Smooth muscle cell (in vitro differentiated cells): ENCODE results near the gene FREM1. TPM values are rescaled to one million over a fixed set of nuclear protein-coding genes. Genes with fewer than 3 reads are reported as not detected.

Source experiments
- DNase-seq: peaks from one replicate; lab custom pipeline; 2025; ENCODE audit not compliant: unreplicated experiment; lab: John Stamatoyannopoulos, UW
- H2AFZ ChIP-seq: fragments of 200-600 bp; sonication (generic); 2 replicates; pipeline ENCODE4 v1.6.0; 2016; ENCODE audit warnings: antibody characterized with exemption, low read depth, mild to moderate bottlenecking
- H3F3A ChIP-seq: fragments of 200-600 bp; sonication (generic); 2 replicates; pipeline ENCODE4 v1.6.0; 2017; ENCODE audit warnings: antibody characterized with exemption, low read depth
- H3K27ac ChIP-seq: fragments of 200-600 bp; sonication (generic); 2 replicates; pipeline ENCODE4 v1.5.1; 2016; ENCODE audit warnings: low read depth, mild to moderate bottlenecking
- H3K27me3 ChIP-seq: fragments of 200-600 bp; sonication (generic); 2 replicates; pipeline ENCODE4 v1.6.1; 2016; ENCODE audit warnings: low read depth, mild to moderate bottlenecking
- H3K36me3 ChIP-seq: fragments of 200-600 bp; sonication (generic); 2 replicates; pipeline ENCODE4 v1.5.1; 2016; ENCODE audit warnings: low read depth
- H3K4me1 ChIP-seq: fragments of 200-600 bp; sonication (generic); 2 replicates; pipeline ENCODE4 v1.5.1; 2016; ENCODE audit warnings: low read depth
- H3K4me2 ChIP-seq: fragments of 200-600 bp; sonication (generic); 2 replicates; pipeline ENCODE4 v1.6.0; 2016; ENCODE audit warnings: mild to moderate bottlenecking
- H3K4me3 ChIP-seq: fragments of 200-600 bp; sonication (generic); 2 replicates; pipeline ENCODE4 v1.5.1; 2016; ENCODE audit warnings: mild to moderate bottlenecking
- H3K79me2 ChIP-seq: fragments of 200-600 bp; sonication (generic); 2 replicates; pipeline ENCODE4 v1.6.0; 2016; ENCODE audit warnings: low read depth, mild to moderate bottlenecking
- H3K9ac ChIP-seq: fragments of 200-600 bp; sonication (generic); 2 replicates; pipeline ENCODE4 v1.6.0; 2016; ENCODE audit warnings: low read depth
- H3K9me3 ChIP-seq: fragments of 200-600 bp; sonication (generic); replicated peaks from 2 replicates; pipeline ENCODE4 v1.5.1; 2016; ENCODE audit warnings: low read depth
- H4K20me1 ChIP-seq: fragments of 200-600 bp; sonication (generic); 2 replicates; pipeline ENCODE4 v1.6.0; 2016; ENCODE audit warnings: low read depth
- WGBS: methylation state at CpG from one replicate; pipeline ENCODE4 v1.1.7; 2016; ENCODE audit warnings: low lambda C conversion rate; 5-methylcytosine and 5-hydroxymethylcytosine counted together
- polyA plus RNA-seq: library from polyadenylated mRNA; unstranded; fragments of >200 nt; fragmentation: Nextera tagmentation; extraction: Ambion mirVana; gene quantifications from 2 replicates; pipeline ENCODE4 v1.2.1, GENCODE V29; 2016
- total RNA-seq: library from RNA; depleted of rRNA; stranded (reverse); fragments of >200 nt; gene quantifications from 2 replicates; pipeline ENCODE4 v1.2.3, GENCODE V29; 2014
- TF ChIP-seq, protein P1 (sequence below): fragments of 200-600 bp; sonication (generic); IDR thresholded peaks from 2 replicates; pipeline ENCODE4 v1.5.1; 2017; ENCODE audit warnings: borderline replicate concordance, mild to moderate bottlenecking, antibody characterized with exemption; ENCODE audit not compliant: insufficient read depth, poor library complexity, severe bottlenecking

FREM1 gene
- total and polyA plus RNA-seq, 2 experiments from 2014 or later: 18.0 TPM

- H3K79me2 ChIP-seq: no peaks in the 10 kb centered on the region
Measured at GRCh38 chr9:14843163-14843562, 67.1 kb downstream of the FREM1 start.

GRCh38 chr9:14842269-14842668 is 68.0 kb downstream of the FREM1 start:
- Histone ChIP-seq H3K9ac (no peak overlapping the region), H3K4me1 (no peaks in the 10 kb centered on the region), H3K27ac (no peak overlapping the region), H3K36me3 (no peaks in the 10 kb centered on the region), H3K4me3 (no peak overlapping the region), H3K4me2 (no peak overlapping the region), H3K27me3 (no peaks in the 10 kb centered on the region), H3K79me2 (no peaks in the 10 kb centered on the region), H3K9me3 (no peaks in the 10 kb centered on the region), H3F3A (no peaks in the 10 kb centered on the region), H4K20me1 (no peaks in the 10 kb centered on the region), H2AFZ (no peak overlapping the region)
- no peak for DNase-seq
- WGBS: 99% methylated on average over 10 of the region's 10 CpGs
- TF ChIP-seq, protein P1, sequence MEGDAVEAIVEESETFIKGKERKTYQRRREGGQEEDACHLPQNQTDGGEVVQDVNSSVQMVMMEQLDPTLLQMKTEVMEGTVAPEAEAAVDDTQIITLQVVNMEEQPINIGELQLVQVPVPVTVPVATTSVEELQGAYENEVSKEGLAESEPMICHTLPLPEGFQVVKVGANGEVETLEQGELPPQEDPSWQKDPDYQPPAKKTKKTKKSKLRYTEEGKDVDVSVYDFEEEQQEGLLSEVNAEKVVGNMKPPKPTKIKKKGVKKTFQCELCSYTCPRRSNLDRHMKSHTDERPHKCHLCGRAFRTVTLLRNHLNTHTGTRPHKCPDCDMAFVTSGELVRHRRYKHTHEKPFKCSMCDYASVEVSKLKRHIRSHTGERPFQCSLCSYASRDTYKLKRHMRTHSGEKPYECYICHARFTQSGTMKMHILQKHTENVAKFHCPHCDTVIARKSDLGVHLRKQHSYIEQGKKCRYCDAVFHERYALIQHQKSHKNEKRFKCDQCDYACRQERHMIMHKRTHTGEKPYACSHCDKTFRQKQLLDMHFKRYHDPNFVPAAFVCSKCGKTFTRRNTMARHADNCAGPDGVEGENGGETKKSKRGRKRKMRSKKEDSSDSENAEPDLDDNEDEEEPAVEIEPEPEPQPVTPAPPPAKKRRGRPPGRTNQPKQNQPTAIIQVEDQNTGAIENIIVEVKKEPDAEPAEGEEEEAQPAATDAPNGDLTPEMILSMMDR: no peak

More at GRCh38 chr9:14843163-14843562, 67.1 kb downstream of the FREM1 start:
- 89% methylated on average over 2 of the region's 2 CpGs for WGBS
- no peak overlapping the region for H3K4me3 ChIP-seq
- H4K20me1 ChIP-seq: no peaks in the 10 kb centered on the region
- no peaks in the 10 kb centered on the region for H3K27me3 ChIP-seq
- H2AFZ ChIP-seq: no peak overlapping the region
- H3K4me2 ChIP-seq: no peak overlapping the region
- H3K9me3 ChIP-seq: no peaks in the 10 kb centered on the region
- H3K9ac ChIP-seq: no peak overlapping the region
- TF ChIP-seq, protein P1: no peak
- H3K27ac ChIP-seq: no peak overlapping the region
- H3F3A ChIP-seq: no peaks in the 10 kb centered on the region
- no peak for DNase-seq
- no peaks in the 10 kb centered on the region for H3K36me3 ChIP-seq
- H3K4me1 ChIP-seq: no peaks in the 10 kb centered on the region

DNA sequence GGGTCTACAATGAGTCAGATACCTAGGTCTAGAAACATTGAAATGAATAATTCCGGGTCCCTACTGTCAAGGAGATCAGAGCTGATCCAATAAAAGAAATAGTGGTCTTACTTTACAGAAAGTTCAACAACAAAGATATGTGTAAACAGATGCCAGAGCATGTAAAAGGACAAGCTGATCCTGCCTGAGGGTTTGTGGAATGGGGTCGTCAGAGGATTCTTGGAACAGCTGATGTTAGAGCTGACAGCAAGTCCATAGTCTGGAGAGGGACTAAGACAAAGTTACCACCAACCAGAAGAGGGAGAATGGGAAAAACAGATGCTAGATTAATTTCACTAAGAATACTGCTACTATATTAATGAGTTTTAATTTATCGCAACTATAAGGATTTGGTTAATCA is 71.5 kb downstream of the FREM1 start:
- no peaks in the 10 kb centered on the region for H3K27me3 ChIP-seq
- DNase-seq: no peak
- H3F3A ChIP-seq: no peaks in the 10 kb centered on the region
- H3K9ac ChIP-seq: no peak overlapping the region
- 81% methylated on average over 3 of the region's 3 CpGs for WGBS
- H2AFZ ChIP-seq: no peak overlapping the region
- TF ChIP-seq, protein P1: no peak
- no peak overlapping the region for H3K4me2 ChIP-seq
- no peaks in the 10 kb centered on the region for H3K4me1 ChIP-seq
- no peaks in the 10 kb centered on the region for H3K9me3 ChIP-seq
- H3K27ac ChIP-seq: no peak overlapping the region
- H4K20me1 ChIP-seq: no peaks in the 10 kb centered on the region
- H3K36me3 ChIP-seq: no peaks in the 10 kb centered on the region
- H3K79me2 ChIP-seq: no peaks in the 10 kb centered on the region
- no peak overlapping the region for H3K4me3 ChIP-seq

DNA sequence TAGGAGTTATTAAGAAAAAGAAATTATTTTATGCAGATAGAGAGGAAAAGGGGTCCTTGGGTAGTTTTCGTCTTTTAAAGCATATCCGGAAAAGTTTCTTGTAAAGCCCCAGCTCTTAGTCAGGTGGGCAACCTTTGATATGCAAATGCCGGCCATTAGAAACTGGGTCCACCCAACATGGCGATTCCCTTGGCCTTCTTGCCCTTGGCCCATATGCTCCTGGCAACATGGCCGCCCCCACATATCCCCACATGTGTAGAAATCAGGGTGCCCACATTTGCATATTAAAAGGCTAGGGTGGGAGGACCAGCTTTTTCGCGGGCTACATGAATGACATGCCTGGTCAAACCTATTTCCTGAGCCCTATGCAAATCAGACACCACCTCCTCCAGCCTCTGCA is 73.3 kb downstream of the FREM1 start:
- no peak overlapping the region for H3K4me3 ChIP-seq
- H2AFZ ChIP-seq: no peak overlapping the region
- TF ChIP-seq, protein P1: no peak
- H3K9me3 ChIP-seq: no peaks in the 10 kb centered on the region
- DNase-seq: no peak
- no peak overlapping the region for H3K9ac ChIP-seq
- no peaks in the 10 kb centered on the region for H3K79me2 ChIP-seq
- no peaks in the 10 kb centered on the region for H3F3A ChIP-seq
- no peak overlapping the region for H3K4me2 ChIP-seq
- WGBS: 99% methylated on average over 7 of the region's 7 CpGs
- H3K36me3 ChIP-seq: no peaks in the 10 kb centered on the region
- no peak overlapping the region for H3K27ac ChIP-seq
- H3K27me3 ChIP-seq: no peaks in the 10 kb centered on the region
- no peaks in the 10 kb centered on the region for H3K4me1 ChIP-seq
- no peaks in the 10 kb centered on the region for H4K20me1 ChIP-seq
